HG03460 (cell line): ENCODE measurements around the gene DPM2.

ENCODE experiments used
- ATAC-seq: cut with Tn5 transposase; IDR thresholded peaks from one replicate; pipeline ENCODE4 v1.9.1; 2021; ENCODE audit not compliant: unreplicated experiment

The DPM2 gene

DNA sequence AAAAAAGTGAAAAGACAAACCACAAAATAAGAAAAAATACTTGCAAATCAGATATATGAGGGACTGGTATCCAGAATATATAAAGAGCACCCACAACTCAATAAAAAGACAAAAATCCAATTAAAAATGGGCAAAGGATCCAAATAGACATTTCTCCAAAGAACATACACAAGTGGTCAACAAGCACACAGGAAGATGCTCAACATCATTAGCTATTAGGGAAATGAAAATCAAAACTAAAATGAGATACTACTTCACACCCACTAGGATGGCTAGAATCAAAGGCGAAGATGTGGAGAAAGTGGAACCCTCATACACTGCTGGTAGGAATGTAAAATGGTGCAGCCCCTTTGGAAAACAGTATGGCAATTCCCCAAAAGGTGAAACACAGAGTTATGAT is 21.1 kb upstream of the DPM2 start:
- ATAC-seq = no peak

DNA sequence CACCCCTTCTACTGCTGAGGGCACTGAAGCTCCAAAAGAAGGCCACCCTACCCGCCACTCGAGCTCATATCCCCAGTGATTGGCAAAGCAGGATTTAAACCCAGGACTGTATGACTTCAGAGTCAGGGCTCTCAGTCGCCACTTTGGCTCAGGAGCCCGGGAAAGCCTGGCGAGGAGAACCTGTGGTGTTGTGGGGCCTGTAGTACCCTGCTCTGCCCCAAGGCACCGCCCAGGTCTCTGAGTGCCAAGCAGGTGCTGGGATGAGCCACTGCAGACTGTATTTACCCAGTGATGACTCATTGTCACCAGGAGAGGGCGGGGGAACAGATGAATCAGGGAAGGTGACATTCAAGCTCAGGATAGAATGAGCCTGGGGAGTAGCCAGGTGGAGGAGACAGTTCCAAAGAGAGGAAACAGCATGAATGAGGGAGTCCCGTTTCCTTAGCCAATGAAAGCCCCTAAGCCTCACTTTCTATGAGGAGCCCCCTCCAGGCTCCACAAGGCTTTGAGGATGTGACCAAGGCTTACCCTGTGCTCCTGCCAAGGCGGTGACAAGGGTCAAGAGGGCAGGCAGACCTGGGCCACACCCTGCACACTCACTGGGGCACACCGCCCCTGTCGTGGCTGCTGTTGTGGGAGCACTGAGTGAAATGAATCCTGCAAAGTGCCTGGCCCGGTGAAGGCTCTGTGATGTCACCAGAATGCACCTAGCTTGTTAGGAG is 17.8 kb upstream of the DPM2 start:
- ATAC-seq = no peak

DNA sequence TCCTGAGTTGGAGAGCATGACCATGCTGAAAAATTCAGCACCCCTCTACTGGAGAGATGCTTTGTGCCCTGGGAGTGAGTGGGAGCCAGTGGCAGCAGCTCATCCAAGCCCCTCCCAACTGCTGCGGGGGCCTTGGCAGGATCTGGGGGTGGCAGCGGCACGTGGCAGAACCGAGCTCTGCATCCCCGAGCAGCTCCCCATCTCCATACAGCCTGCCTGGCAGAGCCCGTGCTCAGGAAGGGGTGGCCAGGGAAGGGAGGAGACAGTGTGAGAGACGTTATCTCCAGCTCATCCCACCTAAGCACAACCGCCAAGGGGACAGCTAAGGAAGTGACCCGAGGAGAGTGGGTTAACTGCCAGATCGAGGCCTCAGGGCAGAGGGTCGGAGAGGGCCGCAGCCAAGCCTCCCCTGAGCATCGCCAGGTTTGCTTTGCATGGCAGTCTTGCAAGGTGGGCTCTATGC is 17.2 kb upstream of the DPM2 start:
- ATAC-seq = no peak

DNA sequence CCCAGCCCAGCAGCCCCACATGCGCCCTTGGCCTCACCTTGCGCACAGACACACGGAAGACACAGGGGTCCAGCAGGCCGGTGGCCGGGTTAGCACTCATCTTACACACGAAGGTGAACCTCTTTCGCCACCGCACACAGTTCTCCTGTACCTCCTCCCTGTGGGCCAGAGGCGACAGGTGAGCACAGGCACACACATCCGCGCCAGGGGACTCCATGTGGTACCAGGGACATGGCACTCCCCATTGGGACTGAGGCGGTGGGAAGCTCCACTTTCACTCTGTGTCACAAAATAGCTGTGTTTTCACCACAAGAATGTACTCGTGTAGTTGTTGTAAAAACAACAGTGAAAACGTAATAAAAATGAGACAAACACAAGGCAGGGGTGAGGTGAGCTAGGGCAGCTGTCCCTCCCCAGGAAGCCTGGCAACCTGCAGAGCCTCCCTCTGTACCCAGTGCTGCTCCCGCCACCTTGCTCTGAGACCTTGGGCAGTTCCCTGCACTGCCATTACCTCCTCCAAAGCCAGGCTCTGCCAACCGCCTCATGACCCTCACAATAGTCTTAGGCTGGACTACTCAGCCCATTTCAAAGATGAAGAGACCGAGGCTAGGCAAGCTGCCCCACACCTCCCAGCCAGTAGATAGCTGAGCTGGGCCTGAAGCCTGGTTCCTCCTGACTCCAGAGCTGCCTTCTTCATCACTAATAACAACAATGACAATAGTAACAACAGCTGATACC is 16.3 kb upstream of the DPM2 start:
- ATAC-seq = no peak

DNA sequence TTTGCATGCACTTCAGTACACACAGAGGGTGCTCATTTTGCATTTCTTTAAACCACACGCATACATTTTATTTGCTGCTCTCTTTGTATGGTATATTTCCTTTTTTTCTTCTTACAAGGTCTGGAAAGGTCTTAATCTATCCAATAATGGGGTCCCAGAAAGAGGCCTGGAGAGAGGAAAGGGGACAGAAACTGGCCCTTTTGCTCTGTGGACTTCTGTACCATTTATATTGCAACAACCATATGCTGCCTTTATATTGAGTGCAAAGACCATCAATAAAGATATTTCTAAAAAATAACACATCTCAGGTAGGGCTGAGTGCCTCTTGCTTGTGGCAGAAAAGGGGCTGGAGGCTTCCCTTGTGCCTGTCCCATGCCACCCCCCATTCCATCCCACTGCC is 15.5 kb upstream of the DPM2 start:
- no peak for ATAC-seq

DNA sequence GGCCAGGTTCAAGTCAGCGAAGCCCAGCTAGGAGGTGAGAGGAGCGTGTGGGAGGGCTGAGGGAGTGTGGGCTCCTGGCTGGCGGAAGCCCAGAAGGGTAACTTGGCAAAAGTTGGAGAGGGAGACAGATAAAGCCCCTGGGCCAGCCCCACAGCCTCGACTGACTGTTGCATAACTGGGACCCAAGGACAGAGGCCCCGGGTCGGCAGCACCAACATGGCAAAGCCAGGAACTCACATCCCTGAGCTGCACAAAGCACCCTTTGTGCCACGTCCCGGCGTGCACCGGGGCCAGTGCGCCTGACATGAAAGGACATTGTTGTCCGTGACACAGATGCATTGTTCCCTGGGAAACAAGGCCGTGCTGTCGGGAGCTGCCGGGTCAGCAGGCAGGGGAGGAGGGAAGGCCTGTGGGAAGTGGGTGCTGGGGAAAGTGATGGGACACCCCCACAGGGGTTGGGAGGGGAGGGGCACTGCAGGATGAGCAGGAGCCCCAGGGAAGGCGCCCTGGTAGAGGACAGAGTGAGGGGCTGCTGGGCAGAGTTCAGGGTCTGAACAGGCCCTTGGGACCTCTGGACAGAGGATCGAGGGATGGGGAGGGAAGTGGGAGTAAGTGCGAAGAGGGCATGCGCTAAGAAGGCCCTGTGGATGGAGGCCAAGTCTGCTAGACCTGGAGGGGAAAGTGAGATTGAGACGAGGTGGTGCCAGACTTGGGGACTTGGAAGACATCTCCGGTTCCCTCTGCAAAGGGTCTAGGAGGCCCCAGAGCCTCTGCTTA is 13.0 kb upstream of the DPM2 start:
- no peak for ATAC-seq

DNA sequence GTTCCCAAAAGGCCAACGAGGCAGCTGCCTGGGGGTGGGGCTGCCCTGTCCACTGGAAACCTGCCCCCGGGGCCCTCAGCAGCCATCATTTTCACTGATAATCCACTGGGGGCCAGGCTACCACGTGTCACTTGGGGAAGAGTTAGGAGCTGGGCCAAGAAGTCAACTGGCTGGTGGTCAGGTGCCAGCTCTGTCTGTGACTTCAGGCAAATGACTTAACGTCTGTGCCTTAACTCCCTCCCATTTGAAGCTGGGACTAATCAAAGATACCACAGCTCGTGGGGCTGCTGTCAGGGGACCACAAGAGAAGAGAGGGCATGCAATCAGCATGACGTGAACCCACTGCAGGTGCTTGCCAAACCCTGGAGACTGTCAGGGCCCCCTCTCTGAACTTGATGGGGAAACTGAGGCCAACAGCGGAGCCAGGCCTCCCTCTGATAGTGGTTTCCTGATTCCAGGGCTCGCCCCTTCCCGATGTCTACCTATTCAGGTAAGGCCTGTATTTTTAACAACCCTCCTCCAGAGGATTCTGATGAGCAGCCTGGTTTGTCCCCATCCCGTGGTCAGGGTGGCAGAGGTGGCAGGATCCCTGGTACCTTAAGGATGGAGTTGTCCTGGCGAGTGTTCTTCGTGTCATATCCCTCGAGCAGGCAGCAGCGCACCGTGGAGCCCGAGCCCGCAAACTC is 12.3 kb upstream of the DPM2 start:
- no peak for ATAC-seq

DNA sequence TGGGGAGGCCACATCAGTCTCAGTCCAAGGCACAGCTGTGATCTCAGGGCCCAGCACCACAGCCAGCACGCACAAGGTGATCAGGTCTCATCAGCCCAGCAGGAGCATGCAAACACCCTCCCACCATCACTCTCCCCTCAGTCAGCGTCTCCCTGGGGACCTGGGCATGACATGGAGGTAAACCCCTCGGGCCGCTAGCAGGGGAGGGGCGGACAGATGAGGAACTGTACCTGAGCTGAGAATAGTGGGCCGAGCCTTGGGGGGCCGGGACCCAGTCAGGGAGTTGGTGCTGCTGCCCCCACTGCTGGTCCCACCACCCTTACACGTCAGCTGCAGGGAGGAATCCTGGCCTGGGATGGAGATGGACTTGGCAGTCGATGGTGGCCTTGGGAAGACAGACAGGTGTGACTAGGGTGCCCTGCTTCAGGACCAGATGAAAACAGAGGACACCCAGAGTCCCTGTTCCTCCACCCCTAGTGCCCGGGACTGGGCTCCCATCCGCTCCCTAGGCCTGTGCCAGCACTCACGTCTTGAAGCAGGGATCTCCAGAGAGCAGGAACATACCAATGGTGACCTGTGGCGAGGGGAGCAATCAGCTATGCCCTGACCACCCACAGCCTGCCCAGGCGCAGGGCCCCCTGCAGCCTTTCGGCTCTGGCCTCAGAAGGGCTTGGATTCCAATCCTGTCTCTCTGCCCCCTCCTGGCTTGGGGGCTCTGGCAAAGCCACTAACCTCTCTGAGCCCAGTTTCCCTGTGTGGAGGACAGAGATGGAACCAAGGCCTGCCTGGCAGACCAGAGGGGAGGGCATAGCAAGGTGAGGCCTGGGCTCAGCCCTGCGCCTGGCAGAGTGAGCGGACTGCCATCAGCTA is 10.4 kb upstream of the DPM2 start:
- ATAC-seq = no peak

DNA sequence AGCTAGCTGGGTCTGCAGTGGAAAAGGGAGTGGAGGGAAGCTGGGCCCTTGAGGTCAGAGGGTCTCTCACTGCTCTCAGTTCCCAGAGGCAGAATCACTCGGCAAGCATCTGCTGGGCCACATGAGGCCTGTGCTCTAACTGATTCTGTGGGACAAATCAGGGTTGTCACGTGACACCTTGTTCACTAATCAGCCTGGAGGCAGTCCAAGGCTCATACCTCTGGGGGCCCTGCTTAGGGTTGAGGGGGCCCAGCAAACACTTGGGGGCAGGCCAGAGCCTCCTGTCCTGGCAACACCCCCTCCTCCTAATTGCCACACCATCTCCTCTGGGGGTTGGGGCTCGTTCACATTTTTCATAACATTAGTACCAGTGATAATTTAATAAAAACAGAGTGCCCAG is 9.1 kb upstream of the DPM2 start:
- no peak for ATAC-seq

DNA sequence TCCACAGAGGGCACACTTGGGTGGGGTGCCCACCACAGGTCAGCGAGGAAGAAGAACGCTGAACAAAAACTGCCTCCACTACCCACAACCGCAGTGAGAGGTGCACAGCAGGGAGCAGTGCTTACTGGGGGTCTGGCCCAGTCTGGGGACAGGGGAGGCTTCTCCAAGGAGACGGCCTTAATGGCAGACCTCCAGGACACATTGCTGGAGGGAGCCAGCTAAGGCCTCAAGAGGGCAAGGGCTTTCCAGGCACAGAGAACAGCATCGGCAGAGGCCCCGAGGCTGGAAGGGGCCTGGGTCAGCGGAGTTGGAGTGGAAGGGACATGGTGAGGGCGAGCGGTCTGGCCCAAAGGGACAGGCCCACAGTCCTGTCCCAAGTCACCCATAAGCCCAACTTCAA is 8.3 kb upstream of the DPM2 start:
- no peak for ATAC-seq

DNA sequence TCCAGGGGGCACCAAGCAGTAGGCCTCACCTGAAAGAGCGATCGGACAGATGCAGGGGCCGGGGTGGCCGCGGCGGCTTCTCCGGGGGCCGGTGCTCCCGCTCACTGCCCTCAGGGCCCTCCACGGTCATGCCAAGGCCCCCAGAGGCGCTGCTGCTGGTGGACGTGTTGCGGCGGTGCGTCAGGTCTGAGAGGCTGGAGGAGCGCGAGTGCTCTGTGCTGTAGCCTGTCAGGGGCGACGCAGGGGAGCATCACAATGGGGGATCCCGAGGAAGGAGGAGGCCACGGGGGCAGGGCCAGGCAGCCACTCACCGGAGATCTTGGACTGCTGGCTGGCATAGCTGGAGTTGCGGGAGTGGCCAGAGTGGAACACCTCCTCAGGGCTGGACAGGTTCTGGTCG is 7.7 kb upstream of the DPM2 start:
- no peak for ATAC-seq

DNA sequence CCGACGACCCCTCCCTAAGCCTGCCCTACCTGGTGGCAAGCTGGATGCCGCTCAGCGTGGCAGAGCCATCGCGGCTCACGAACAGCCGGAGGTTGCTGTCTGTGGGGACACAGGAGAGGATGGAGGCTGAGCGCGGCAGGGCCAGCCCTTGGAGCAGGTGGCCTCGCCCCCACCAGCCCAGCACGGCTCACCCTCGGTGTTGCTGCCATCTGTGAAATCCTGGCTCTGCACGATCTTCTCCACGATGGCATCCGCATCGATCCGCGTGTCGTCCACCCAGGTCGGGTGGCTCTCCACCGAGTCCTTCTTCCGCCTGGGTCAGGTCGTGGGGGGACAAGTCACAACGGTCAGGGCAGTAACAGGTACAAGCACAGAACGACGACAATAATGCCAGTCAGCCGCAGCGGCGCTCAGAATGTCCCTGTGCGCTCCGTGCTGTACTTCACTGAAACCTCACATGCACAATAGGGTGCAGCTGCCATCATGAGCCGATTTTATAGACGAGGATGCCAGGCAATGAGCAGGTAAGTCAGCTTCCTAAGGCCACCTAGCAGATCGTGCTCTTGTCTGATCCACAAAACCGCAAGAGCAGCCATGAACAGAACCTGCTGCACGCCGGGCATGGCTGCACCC is 7.0 kb upstream of the DPM2 start:
- ATAC-seq = no peak

DNA sequence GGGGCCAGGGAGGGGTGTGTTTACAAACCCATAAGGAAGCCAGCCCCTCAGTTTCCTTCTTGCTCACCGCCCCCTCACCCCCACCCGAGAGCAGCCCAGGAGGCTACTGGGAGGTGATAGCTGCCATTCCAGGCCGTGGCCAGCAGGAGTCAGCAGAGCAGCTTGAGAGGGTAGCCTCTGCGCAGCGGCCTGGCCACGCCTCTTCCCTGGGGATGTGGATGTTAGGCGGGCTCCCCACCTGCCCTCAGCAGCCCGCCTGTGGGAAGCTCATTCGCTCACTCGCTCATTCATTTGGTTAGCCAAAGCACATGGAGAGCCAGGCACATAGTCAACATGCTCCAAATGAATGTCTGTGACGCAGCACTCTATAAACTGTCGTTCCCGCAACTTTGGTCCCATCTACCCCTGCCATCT is 6.1 kb upstream of the DPM2 start:
- ATAC-seq = no peak

DNA sequence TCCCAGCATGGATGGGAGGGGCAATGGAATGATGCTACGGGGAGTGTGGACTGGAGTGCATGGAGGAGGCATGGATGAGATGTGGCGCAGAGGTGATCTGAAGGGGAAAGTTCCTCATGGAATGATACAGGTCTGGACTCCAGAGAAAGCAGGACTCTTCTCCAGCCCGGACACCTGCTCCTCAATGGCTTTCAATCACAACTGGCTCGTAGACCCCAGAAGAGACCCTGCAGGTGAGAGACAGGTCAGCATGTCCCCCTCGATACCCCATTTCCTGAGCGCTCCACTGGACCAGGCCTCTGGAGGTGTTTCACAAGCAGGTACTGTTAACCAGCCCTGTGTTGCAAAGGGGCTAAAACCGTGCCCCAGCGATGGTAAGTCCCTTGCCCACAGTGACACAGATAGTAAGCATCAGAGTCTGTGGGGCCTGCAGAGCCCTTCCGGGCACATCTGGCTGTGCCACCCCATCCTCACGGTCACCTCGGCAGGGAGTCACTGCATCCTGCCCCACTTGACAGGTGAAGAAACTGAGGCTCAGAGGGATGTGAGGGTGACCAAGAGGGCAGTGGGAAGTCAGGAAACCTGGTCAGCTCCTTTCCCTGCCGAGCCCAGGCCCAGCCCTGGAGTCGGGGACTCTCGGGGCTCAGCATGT is 5.5 kb upstream of the DPM2 start:
- ATAC-seq = no peak

DNA sequence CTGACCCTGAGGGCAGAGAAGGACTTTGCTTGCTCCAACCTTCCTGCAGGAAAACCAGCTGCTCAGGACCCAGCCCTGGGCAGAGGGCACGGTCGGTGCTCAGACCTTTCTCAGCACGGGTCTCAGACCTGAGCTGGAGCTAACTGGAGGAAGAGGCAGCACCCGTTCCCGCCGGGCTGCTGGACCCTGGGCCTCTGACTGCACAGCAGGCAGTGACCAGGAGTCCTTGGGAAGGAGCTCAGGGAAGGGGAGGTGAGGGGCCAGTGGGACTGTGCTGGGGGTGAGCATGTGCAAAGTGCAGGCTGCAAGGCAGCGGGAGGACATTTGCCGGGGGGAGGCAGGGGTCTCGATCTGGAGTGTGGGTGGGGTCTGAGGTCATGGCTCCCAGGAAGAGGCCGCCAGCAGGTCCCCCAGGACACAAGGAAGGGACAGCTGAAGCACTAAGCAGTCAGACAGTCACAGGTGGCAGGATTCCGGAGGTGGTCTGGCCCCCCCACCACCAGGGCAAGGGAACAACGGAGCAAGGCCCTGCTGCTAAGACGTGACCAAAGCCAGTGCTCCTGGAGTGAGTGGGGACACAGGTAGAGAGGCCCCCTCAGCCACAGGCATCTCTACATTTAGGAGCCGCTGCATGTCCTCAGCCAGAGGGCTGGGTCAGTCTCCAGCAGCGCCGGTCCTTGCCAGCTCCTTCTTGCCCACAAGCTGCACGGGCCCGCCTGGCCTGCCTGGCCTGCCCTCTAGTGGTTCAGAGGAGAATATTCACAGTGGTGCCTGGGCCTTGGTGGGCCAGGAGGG is 4.8 kb upstream of the DPM2 start:
- no peak for ATAC-seq

DNA sequence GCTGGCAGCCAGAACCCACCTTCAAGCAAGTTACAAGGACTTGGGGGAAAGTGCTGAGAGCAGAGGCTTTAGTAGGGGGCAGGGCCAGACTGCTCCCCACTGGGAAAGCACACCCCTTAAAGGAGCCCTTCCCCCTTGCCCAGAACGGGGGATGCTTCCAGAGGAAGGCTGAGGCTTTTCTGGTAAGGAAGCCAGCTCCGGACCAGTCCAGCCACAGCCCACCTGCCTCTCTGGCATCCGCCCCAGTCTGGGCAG is 4.2 kb upstream of the DPM2 start:
- no peak for ATAC-seq

DNA sequence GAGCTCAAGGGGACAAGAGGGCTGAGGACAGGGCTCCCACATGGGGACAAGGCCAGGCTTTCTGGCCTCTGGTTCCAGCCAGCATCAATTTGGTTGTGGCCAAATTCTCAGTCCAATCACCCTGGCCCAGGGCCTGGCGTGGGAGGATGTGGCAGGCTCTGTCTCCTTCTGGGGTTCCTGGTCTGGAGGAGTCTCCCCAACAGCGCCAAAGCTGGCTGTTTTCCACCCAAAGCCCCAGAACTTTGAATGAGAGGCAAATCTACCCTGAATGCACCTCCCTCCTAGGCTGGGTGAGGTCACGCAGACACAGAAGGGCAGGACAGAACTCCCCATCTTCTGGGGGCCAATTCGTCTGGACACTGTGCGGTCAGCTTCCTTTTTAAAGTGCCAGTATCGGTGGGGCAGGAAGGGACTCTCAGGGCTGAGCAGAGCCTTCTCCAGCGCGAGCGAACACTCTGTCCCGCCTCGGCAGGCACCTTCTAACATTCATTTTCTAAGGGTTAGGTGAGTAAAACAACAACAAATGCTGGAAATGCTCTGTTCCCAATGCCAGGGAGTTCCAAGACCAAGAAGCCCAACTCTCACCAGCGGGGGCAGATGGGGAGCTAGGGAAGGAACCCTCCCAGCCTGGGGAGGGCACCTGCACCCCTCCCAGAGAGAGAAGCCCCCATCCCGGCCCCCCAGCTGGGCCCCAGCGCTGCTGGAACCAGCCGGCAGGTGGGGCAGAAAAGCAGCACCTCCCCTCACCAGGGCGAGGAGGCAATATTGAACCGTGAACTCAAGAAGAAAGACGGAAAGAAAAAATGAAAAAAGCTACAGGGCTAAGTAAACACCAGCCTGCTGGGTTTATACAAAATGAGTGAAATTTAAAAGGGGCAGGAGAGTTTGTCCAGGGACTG is 3.7 kb upstream of the DPM2 start:
- ATAC-seq = no peak

DNA sequence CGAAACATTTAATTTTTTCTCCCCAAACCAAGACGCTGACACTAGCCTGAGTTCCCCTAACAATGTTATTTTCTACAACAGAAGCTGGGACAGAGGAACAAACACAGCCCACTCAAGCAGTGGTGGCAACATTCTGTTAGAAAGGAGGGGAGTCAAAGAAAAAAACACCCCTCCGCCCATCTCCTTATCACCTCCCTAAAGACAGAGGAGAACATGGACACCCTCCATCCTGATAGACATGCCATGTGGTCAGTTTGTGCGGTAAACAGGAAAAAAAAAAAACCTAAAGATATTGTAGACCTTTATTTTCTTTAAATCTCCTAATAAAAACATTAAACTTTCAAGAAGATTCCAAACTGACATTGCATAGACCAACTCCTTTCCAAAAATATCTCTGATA is 2.9 kb upstream of the DPM2 start:
- no peak for ATAC-seq
